ENCODE results near the gene MFRP. TPM values are rescaled to one million over a fixed set of nuclear protein-coding genes. Genes with fewer than 3 reads are reported as not detected.

The MFRP gene
- total RNA-seq, 1 donor from 2014 or later: not detected

DNA sequence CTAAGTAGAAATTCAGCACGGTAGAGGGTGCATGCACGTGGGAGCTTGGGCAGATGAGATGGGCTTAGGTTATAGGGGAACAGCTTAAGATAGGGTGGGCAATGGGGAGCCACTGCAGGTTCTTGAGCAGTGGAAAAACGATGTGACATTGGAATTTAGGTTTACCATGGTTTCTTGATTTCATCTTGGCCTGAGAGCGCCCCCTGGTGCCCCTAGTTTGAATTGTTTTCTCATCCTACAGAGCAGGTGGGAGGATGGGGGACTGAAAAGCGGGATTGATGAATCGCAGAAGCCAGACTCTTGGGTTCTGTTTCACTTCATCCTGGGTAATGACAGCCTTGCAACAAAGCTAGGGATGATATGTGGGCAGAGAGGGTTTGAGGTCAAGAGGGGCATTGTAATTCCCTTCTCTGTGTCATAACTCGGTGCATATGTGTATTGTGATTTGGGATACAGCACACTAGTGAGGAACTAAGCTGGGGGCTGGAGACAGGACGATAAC is 22.9 kb downstream of the MFRP start:
- Mint-ChIP-seq H3K36me3 (ENCODE audit: low read depth) (no peaks in the 10 kb centered on the region), H3K27me3 (ENCODE audit: low read depth) (no peaks in the 10 kb centered on the region), H3K4me3 (ENCODE audit: unreplicated experiment) (no peak overlapping the region), H3K4me1 (ENCODE audit: low read depth) (peaks cover 36% of the 10 kb centered on the region), H3K27ac (ENCODE audit: unreplicated experiment) (no peak overlapping the region), H3K9me3 (ENCODE audit: low read depth) (no peaks in the 10 kb centered on the region)
- DNase-seq (ENCODE audit: low spot score): no peak
- TF ChIP-seq CTCF (IDR thresholded peaks at IDR 0.05): peak; percentile 89

DNA sequence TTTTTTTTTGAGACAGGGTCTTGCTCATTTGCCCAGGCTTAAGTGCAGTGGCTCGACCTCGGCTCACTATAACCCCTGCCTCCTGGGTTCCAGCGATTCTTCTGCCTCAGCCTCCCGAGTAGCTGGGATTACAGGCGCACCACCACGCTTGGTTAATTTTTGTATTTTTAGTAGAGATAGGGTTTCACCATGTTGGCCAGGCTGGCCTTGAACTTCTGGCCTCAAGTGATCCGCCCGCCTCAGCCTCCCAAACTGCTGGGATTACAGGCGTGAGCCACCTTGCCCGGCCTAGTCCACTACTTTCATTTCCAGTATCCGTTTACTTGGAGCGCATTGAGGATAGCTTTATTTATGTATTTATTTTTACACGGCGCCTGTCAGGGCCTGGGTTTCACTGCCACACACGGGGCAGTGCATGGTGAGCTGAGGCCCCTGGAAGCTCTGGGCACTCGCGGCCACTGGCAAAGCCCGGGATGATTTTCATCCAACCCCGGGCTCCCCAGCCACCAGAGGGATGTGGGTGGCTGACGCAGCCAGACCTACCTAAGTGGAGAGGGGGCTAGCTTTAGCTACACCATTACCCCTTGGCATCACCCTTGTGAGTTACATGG is 23.5 kb downstream of the MFRP start:
- Mint-ChIP-seq H3K4me3 (ENCODE audit: unreplicated experiment) (no peak overlapping the region), H3K4me1 (ENCODE audit: low read depth) (peaks cover 41% of the 10 kb centered on the region), H3K27ac (ENCODE audit: unreplicated experiment) (no peak overlapping the region), H3K36me3 (ENCODE audit: low read depth) (no peaks in the 10 kb centered on the region), H3K27me3 (ENCODE audit: low read depth) (no peaks in the 10 kb centered on the region), H3K9me3 (ENCODE audit: low read depth) (no peaks in the 10 kb centered on the region)
- no peak for TF ChIP-seq CTCF (IDR thresholded peaks at IDR 0.05)
- DNase-seq (ENCODE audit: low spot score): no peak

- TF ChIP-seq CTCF (IDR thresholded peaks at IDR 0.05): no peak
- peaks cover 48% of the 10 kb centered on the region for H3K4me1 Mint-ChIP-seq (ENCODE audit: low read depth)
- no peak for DNase-seq (ENCODE audit: low spot score)
- peak overlapping the region; percentile 78 for H3K27ac Mint-ChIP-seq (ENCODE audit: unreplicated experiment)
- no peaks in the 10 kb centered on the region for H3K36me3 Mint-ChIP-seq (ENCODE audit: low read depth)
- H3K9me3 Mint-ChIP-seq (ENCODE audit: low read depth): no peaks in the 10 kb centered on the region
- H3K4me3 Mint-ChIP-seq (ENCODE audit: unreplicated experiment): no peak overlapping the region
- no peaks in the 10 kb centered on the region for H3K27me3 Mint-ChIP-seq (ENCODE audit: low read depth)
Measured at GRCh38 chr11:119322360-119322739, 24.2 kb downstream of the MFRP start.

DNA sequence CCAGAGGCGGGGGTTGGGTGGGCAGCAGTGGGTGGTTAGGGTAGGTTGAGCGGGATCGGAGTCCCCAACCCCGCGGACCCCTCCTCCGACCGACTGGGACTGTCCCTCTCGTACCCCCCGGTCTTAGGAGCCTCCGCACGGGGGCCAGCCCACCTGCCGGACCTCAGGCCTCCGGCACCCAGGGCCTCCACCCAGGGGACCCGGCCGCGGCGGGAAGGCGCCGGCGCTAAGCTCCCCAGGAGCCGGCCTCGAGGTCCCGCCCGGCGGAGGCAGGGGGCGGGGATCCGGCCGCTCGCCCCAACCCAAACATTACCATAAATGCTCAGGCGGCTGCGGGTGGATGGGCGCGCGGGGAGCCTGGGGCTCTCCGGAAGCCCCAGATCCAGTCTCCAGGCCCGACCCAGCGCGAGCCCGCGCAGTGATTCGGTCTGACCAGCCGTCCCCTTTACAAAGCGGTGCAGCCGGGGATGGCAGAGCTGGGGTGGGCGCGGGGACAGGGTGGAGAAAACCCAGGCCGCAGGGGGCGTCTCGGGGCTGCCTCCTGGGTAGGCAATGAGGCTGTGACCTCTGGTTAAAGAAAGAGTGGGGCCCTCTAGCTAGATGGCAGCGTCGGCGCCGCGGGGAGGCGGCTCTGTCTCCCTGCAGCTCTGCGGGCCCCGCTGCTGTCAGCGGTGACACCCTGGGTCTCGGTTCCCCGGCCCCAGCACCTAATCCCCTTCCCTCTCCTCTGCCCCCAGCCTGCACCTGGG is 25.6 kb downstream of the MFRP start:
- H3K27me3 Mint-ChIP-seq (ENCODE audit: low read depth): no peaks in the 10 kb centered on the region
- TF ChIP-seq CTCF (IDR thresholded peaks at IDR 0.05): no peak
- peak overlapping the region; percentile 98 for H3K27ac Mint-ChIP-seq (ENCODE audit: unreplicated experiment)
- peak overlapping the region; percentile 67 for H3K4me3 Mint-ChIP-seq (ENCODE audit: unreplicated experiment)
- H3K4me1 Mint-ChIP-seq (ENCODE audit: low read depth): peaks cover 49% of the 10 kb centered on the region
- H3K9me3 Mint-ChIP-seq (ENCODE audit: low read depth): no peaks in the 10 kb centered on the region
- H3K36me3 Mint-ChIP-seq (ENCODE audit: low read depth): no peaks in the 10 kb centered on the region
- DNase-seq (ENCODE audit: low spot score): no peak

DNA sequence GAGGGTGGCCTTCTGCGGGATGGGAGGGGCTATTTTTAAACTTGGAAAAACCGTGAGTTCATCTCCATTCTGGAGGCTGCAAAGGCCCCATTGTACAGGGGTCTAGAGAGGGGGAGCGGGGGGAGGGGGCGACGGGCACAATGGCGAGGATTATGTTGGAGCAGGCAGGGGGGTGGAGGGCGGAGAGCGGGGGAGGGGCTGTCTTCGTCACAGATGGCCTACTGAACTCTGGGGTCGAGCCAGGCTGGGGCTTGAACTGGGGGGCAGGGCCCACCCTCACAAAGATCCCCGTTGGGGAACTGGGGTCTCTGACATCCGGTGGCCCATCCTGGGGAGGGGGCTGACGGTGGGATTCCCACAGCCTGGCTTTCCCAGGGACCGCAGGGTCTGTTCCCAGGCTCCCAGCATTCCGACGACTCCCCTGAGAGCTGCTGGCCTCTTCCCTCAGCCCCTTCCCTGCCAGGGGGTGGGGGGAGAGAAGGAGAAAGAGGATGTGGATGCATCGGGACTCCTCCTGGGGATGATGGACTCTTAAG is 26.2 kb downstream of the MFRP start:
- no peak for DNase-seq (ENCODE audit: low spot score)
- no peaks in the 10 kb centered on the region for H3K27me3 Mint-ChIP-seq (ENCODE audit: low read depth)
- H3K4me3 Mint-ChIP-seq (ENCODE audit: unreplicated experiment): peak overlapping the region; percentile 63
- peaks cover 52% of the 10 kb centered on the region for H3K4me1 Mint-ChIP-seq (ENCODE audit: low read depth)
- H3K9me3 Mint-ChIP-seq (ENCODE audit: low read depth): no peaks in the 10 kb centered on the region
- H3K27ac Mint-ChIP-seq (ENCODE audit: unreplicated experiment): peak overlapping the region; percentile 98
- TF ChIP-seq CTCF (IDR thresholded peaks at IDR 0.05): no peak
- H3K36me3 Mint-ChIP-seq (ENCODE audit: low read depth): no peaks in the 10 kb centered on the region
